Thoracic aorta (tissue), 2 donors: ENCODE measurements around the gene IP6K1. TPM values are rescaled to one million over a fixed set of nuclear protein-coding genes. Genes with fewer than 3 reads are reported as not detected.
A peak's percentile ranks its signal among the peaks of the same experiment; 100 is the strongest.

ENCODE experiments used
- ATAC-seq: fragments of 150-250 bp; one replicate; pipeline ENCODE4 v1.8.0; 2017; ENCODE audit warnings: low read depth; ENCODE audit not compliant: insufficient number of reproducible peaks, low FRiP score
- DNase-seq: peaks from one replicate; pipeline ENCODE4 v3.0.0-alpha.2; 2020; ENCODE audit warnings: low spot score
- H3K27ac ChIP-seq, 2 donors: fragments of 200-600 bp; sonication (generic); 1 replicate in 1 of 2; 2 replicates in 1 of 2; pipeline ENCODE4 v1.5.1; 2016; ENCODE audit warnings: mild to moderate bottlenecking in 2 of 2, moderate library complexity in 2 of 2
- H3K27me3 ChIP-seq: fragments of 200-600 bp; sonication (generic); replicated peaks from 2 replicates; pipeline ENCODE4 v1.6.0; 2016; ENCODE audit warnings: mild to moderate bottlenecking; ENCODE audit not compliant: insufficient read depth
- H3K36me3 ChIP-seq: fragments of 200-600 bp; sonication (generic); one replicate; pipeline ENCODE4 v1.5.1; 2016
- H3K4me1 ChIP-seq, 2 donors: fragments of 200-600 bp; sonication (generic); 1 replicate in 1 of 2; 2 replicates in 1 of 2; pipeline versions ENCODE4 v1.5.1 to v1.6.0; 2016; ENCODE audit warnings: low read depth in 2 of 2, mild to moderate bottlenecking in 1 of 2; ENCODE audit not compliant: control insufficient read depth in 1 of 2
- H3K4me3 ChIP-seq: fragments of 200-600 bp; sonication (generic); 2 replicates; pipeline ENCODE4 v1.5.1; 2016; ENCODE audit warnings: mild to moderate bottlenecking
- H3K9me3 ChIP-seq: fragments of 200-600 bp; sonication (generic); 2 replicates; pipeline ENCODE4 v1.5.1; 2016
- total RNA-seq, 2 donors: library from RNA; depleted of rRNA; stranded (reverse); fragments of >200 nt; gene quantifications; one replicate each; pipeline versions ENCODE4 v1.1.0 to v1.2.3, GENCODE V29; 2016
- TF ChIP-seq, protein P1 (sequence below): fragments of 200-600 bp; sonication (generic); IDR thresholded peaks from one replicate; pipeline ENCODE4 v1.5.1; 2019; ENCODE audit warnings: antibody characterized with exemption

The IP6K1 gene
- total RNA-seq, 2 donors from 2014 or later = 56.6 to 69.0 TPM

GRCh38 chr3:49799761-49800160 is 13.4 kb upstream of the IP6K1 start, which contains the start of gene CDHR4:
CDHR4 (minus strand) TSS chr3:49799873; CDS start chr3:49799812, 61 bp downstream.
- H3K4me1 ChIP-seq = peaks cover 10 to 16% of the 10 kb centered on the region in 2 donors
- no peaks in the 10 kb centered on the region for H3K36me3 ChIP-seq
- no peak within 1 kb of the TSS for H3K4me3 ChIP-seq
- DNase-seq = no peak
- H3K27me3 ChIP-seq = no peaks in the 10 kb centered on the region
- no peaks in the 10 kb centered on the region for H3K9me3 ChIP-seq
- TF ChIP-seq, protein P1, sequence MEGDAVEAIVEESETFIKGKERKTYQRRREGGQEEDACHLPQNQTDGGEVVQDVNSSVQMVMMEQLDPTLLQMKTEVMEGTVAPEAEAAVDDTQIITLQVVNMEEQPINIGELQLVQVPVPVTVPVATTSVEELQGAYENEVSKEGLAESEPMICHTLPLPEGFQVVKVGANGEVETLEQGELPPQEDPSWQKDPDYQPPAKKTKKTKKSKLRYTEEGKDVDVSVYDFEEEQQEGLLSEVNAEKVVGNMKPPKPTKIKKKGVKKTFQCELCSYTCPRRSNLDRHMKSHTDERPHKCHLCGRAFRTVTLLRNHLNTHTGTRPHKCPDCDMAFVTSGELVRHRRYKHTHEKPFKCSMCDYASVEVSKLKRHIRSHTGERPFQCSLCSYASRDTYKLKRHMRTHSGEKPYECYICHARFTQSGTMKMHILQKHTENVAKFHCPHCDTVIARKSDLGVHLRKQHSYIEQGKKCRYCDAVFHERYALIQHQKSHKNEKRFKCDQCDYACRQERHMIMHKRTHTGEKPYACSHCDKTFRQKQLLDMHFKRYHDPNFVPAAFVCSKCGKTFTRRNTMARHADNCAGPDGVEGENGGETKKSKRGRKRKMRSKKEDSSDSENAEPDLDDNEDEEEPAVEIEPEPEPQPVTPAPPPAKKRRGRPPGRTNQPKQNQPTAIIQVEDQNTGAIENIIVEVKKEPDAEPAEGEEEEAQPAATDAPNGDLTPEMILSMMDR = no peak
- ATAC-seq = no peak
- peak within 1 kb of the TSS in 1 of 2 donors; percentile 42 for H3K27ac ChIP-seq

- TF ChIP-seq, protein P1 = no peak
- H3K27me3 ChIP-seq = no peaks in the 10 kb centered on the region
- ATAC-seq (no peak), DNase-seq (no peak)
- peaks cover 3 to 9% of the 10 kb centered on the region in 2 donors for H3K4me1 ChIP-seq
- no peak overlapping the region for H3K4me3 ChIP-seq
- H3K27ac ChIP-seq = no peak overlapping the region
- H3K36me3 ChIP-seq = no peaks in the 10 kb centered on the region
- H3K9me3 ChIP-seq = no peaks in the 10 kb centered on the region
These were observed 12.8 kb upstream of the IP6K1 start for GRCh38 chr3:49799105-49799504.

GRCh38 chr3:49794926-49795905 is 8.9 kb upstream of the IP6K1 start:
- Histone ChIP-seq H3K9me3 (no peaks in the 10 kb centered on the region), H3K4me1 (peaks cover 0 to 4% of the 10 kb centered on the region in 2 donors), H3K27ac (no peak overlapping the region), H3K36me3 (no peaks in the 10 kb centered on the region), H3K4me3 (no peak overlapping the region), H3K27me3 (no peaks in the 10 kb centered on the region)
- TF ChIP-seq, protein P1 = no peak
- ATAC-seq (no peak), DNase-seq (no peak)

DNA sequence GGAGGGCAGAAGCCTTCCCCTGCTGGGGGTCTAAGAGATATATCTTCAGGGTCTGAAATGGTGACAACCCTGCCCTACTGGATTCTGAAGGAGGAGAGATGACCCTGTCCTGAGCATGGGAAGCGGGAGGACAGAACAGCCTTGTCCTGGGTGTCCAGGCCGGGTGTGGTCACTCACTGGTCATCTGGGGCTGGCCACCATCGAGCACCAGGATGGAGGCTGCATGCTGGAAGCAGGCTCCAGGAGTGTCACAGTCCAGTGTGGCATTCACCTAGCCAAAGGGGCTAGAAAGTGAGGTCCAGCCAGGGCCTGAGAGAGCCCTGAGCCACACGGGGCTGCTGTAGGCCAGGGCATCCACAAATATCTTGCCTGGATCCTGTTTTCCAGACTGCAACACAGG is 8.1 kb upstream of the IP6K1 start:
- ATAC-seq = no peak
- TF ChIP-seq, protein P1 = no peak
- no peaks in the 10 kb centered on the region for H3K36me3 ChIP-seq
- H3K9me3 ChIP-seq = no peaks in the 10 kb centered on the region
- H3K4me3 ChIP-seq = no peak overlapping the region
- no peak for DNase-seq
- H3K27me3 ChIP-seq = no peaks in the 10 kb centered on the region
- H3K4me1 ChIP-seq = peaks cover 0 to 4% of the 10 kb centered on the region in 2 donors
- H3K27ac ChIP-seq = no peak overlapping the region

GRCh38 chr3:49793486-49794085 is 7.2 kb upstream of the IP6K1 start:
- no peak for ATAC-seq
- Histone ChIP-seq H3K4me3 (no peak overlapping the region), H3K9me3 (no peaks in the 10 kb centered on the region), H3K36me3 (no peaks in the 10 kb centered on the region), H3K4me1 (no peaks in the 10 kb centered on the region), H3K27me3 (no peaks in the 10 kb centered on the region), H3K27ac (no peak overlapping the region)
- DNase-seq = no peak
- TF ChIP-seq, protein P1 = no peak
